ENCODE results near the gene CCSER1. TPM values are rescaled to one million over a fixed set of nuclear protein-coding genes. Genes with fewer than 3 reads are reported as not detected.

Gene CCSER1
- total RNA-seq, 1 donor from 2014 or later: 20.1 TPM

DNA sequence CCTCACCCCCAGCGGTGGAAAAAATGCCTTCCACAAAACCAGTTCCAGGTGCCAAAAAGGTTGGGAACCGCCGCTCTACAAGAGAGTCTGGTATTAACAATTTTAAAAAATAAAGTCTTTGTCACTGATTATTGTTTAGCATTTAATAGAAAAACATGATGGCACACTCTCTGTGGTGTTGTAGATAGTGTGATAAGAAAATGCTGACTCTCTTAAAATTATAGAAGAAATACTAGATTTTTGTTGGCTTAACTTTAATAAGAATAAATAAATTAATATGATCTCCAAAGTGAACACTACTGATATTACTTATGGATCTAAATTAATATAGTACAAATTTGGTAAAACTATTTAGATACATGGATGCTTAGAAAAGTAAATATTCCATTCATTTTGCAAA, 943.5 kb downstream of the CCSER1 start:
- ChIA-PET CTCF (no interaction called here), POLR2A (no interaction called here)
- no peak for DNase-seq

DNA sequence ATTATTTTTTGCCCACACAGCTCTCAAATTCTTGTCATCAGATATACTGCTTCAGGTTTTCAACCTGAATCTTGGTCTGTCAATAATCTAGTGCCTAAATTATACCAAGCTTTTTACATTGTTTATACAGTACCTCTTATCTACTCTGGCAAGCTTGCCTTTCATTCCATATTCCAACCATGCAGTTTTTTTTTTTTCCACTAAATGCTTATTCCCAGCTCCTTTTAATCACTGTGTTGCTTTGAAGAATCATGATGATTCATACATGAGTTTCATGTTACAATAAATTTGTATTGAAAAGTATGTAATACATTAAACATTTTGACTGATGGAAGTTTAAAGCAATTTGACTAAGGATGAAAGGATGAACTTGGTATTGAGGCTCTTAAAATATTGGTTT, 949.0 kb downstream of the CCSER1 start:
- DNase-seq: no peak
- Mint-ChIP-seq H3K4me3 (no peak overlapping the region), H3K9me3 (peaks cover 11% of the 10 kb centered on the region), H3K36me3 (ENCODE audit: low read depth) (no peaks in the 10 kb centered on the region), H3K27me3 (no peaks in the 10 kb centered on the region), H3K4me1 (no peaks in the 10 kb centered on the region), H3K27ac (no peak overlapping the region)
- CTCF ChIA-PET: no interaction called here
- POLR2A ChIA-PET: no interaction called here
- intact Hi-C loops (cut with micrococcal nuclease): no loop called here
- no peak for ATAC-seq (ENCODE audit: low read depth)
- TF ChIP-seq, protein P1, sequence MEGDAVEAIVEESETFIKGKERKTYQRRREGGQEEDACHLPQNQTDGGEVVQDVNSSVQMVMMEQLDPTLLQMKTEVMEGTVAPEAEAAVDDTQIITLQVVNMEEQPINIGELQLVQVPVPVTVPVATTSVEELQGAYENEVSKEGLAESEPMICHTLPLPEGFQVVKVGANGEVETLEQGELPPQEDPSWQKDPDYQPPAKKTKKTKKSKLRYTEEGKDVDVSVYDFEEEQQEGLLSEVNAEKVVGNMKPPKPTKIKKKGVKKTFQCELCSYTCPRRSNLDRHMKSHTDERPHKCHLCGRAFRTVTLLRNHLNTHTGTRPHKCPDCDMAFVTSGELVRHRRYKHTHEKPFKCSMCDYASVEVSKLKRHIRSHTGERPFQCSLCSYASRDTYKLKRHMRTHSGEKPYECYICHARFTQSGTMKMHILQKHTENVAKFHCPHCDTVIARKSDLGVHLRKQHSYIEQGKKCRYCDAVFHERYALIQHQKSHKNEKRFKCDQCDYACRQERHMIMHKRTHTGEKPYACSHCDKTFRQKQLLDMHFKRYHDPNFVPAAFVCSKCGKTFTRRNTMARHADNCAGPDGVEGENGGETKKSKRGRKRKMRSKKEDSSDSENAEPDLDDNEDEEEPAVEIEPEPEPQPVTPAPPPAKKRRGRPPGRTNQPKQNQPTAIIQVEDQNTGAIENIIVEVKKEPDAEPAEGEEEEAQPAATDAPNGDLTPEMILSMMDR (IDR thresholded peaks at IDR 0.05): no peak

More for the DNA sequence above, 943.5 kb downstream of the CCSER1 start:
- H3K27ac Mint-ChIP-seq: no peak overlapping the region
- intact Hi-C loops (cut with micrococcal nuclease): no loop called here
- H3K27me3 Mint-ChIP-seq: no peaks in the 10 kb centered on the region
- H3K36me3 Mint-ChIP-seq (ENCODE audit: low read depth): no peaks in the 10 kb centered on the region
- ATAC-seq (ENCODE audit: low read depth): no peak
- no peak overlapping the region for H3K4me3 Mint-ChIP-seq
- TF ChIP-seq, protein P1 (IDR thresholded peaks at IDR 0.05): no peak
- no peaks in the 10 kb centered on the region for H3K9me3 Mint-ChIP-seq
- no peaks in the 10 kb centered on the region for H3K4me1 Mint-ChIP-seq

DNA sequence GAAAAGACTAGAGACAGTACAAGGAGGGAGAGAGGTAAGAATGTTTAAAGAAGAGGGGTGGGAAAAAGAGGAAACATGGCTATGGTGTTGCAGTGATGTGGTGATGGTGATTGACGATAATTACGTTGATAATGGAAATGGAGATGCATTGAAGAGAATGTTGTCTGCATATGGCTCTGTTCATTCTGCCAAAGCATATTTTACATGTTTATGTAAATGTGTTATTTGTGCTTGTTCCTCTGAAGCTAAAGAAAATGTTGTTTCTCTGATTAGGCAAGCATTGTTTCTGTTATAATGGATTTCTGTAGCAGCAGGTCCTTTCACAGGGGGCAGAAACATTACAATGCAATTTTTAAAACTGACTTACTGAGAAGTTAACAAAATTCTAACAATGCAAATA, 958.8 kb downstream of the CCSER1 start:
- H3K4me1 Mint-ChIP-seq: peaks cover 6% of the 10 kb centered on the region
- no peaks in the 10 kb centered on the region for H3K27me3 Mint-ChIP-seq
- H3K27ac Mint-ChIP-seq: no peak overlapping the region
- no peaks in the 10 kb centered on the region for H3K36me3 Mint-ChIP-seq (ENCODE audit: low read depth)
- no peak for DNase-seq
- no peak for ATAC-seq (ENCODE audit: low read depth)
- ChIA-PET POLR2A (no interaction called here), CTCF (no interaction called here)
- intact Hi-C loops (cut with micrococcal nuclease): no loop called here
- no peaks in the 10 kb centered on the region for H3K9me3 Mint-ChIP-seq
- no peak overlapping the region for H3K4me3 Mint-ChIP-seq
- TF ChIP-seq, protein P1 (IDR thresholded peaks at IDR 0.05): no peak

DNA sequence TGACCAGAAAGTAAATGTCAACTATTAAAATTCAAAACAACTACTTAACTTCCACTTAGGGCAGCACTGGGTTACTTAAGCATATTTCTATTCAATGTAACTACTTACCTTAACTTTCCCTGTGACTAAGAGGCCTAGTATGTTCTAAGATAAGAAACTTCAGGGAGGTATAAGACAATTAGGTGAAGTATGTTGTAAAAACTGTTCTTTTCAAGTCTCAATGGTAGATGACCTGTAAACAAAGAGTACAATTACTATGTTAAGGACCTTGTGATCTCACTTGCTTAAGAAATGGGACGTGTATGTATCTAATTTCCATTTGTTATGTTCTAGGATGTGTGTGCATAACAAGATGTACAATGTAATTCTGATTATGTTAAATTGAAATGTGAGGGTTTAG, 960.5 kb downstream of the CCSER1 start:
- H3K36me3 Mint-ChIP-seq (ENCODE audit: low read depth): no peaks in the 10 kb centered on the region

DNA sequence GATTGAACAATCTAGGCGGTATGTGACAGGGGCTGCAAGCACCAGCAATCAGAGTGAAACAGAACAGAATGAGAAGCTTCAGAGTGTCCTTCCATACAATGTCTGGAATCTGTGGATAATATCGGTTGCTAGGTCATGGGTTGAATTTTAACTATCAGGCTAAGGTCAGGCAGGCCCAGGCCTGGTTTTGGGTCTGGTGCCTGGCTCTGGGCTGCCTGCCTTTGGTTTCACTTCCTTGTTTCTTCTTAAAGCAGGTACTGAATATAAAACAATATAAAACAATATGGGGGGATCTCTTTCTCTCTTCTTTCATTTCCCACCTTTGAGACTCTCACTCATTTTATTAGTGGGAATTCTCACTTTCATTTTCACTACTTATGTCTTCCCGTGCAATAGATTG, 962.0 kb downstream of the CCSER1 start:
- Mint-ChIP-seq H3K4me1 (peaks cover 6% of the 10 kb centered on the region), H3K36me3 (ENCODE audit: low read depth) (no peaks in the 10 kb centered on the region), H3K4me3 (no peak overlapping the region), H3K9me3 (no peaks in the 10 kb centered on the region), H3K27ac (no peak overlapping the region), H3K27me3 (no peaks in the 10 kb centered on the region)
- POLR2A ChIA-PET: no interaction called here
- TF ChIP-seq, protein P1 (IDR thresholded peaks at IDR 0.05): no peak
- CTCF ChIA-PET: no interaction called here
- ATAC-seq (ENCODE audit: low read depth) (no peak), DNase-seq (no peak)
- intact Hi-C loops (cut with micrococcal nuclease): no loop called here

More for the DNA sequence above, 960.5 kb downstream of the CCSER1 start:
- ATAC-seq (ENCODE audit: low read depth) (no peak), DNase-seq (no peak)
- TF ChIP-seq, protein P1 (IDR thresholded peaks at IDR 0.05): no peak
- Mint-ChIP-seq H3K27me3 (no peaks in the 10 kb centered on the region), H3K4me3 (no peak overlapping the region), H3K27ac (no peak overlapping the region), H3K9me3 (no peaks in the 10 kb centered on the region), H3K4me1 (peaks cover 6% of the 10 kb centered on the region)
- ChIA-PET POLR2A (no interaction called here), CTCF (no interaction called here)
- intact Hi-C loops (cut with micrococcal nuclease): no loop called here
